GM19467 (cell line): ENCODE data around the gene KLHDC8B.
A peak's percentile ranks its signal among the peaks of the same experiment; 100 is the strongest.

Experiments used
- ATAC-seq: cut with Tn5 transposase; IDR thresholded peaks from one replicate; pipeline ENCODE4 v1.9.1; 2021; ENCODE audit warnings: mild to moderate bottlenecking, moderate library complexity; ENCODE audit not compliant: unreplicated experiment

KLHDC8B gene

DNA sequence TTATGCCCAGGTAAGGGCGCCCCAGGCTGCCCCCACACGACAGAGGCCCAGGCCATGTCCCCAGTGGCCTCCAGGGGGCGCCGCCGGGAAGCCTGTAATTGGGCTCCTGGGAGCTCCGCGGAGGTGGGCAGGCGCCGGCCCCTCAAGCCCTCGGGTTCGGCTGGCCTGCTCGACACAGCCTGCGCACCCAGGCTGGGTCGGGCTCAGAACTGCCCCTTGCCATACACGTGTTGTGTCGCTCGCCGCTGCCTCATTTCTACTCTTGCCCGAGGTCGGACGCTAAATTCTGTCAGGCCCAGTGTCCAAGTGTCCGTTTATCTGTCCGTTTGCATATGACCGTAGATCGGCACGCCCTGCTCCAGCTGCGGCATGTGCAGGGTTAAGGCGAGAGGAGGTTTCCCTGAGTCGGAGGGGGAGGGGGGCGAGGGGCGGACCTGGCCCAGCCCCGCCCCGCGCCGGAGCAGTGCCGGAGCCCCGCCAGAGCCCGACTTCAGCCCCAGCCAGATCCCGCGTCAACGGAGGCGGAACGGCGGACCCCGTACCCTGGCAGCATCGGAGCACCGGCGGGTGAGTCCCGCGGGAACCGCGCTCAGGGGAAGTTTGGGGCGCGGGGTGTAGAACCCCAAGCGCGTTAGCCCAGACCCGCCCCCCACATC is at the start of gene KLHDC8B:
KLHDC8B (plus strand) TSS at position 480 of the 656 bp plus-strand sequence. CDS start 1,172 bp downstream, outside the sequence.
- ATAC-seq = peak; percentile 44

DNA sequence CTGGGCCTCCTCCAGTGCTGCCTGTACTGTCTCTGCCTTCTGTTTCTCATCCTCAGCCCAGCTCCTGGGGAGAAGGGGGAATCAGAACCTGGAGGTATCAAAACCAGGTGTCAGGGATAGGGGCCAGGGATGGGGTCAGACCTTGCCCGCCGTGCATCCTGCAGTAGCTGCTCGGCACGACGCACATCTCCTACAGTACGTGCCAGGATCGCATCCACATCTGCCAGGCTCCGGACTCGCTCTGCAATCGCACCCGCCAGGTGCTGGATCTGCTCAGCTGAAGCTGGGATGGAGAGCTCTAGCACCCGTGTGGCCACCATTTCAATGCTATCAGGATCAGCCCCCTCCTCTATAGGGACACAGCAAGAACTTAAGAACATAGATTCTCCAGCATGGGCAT is 49.4 kb upstream of the KLHDC8B start:
- no peak for ATAC-seq

- no peak for ATAC-seq
Observed at GRCh38 chr3:49122451-49122850, 48.9 kb upstream of the KLHDC8B start.

DNA sequence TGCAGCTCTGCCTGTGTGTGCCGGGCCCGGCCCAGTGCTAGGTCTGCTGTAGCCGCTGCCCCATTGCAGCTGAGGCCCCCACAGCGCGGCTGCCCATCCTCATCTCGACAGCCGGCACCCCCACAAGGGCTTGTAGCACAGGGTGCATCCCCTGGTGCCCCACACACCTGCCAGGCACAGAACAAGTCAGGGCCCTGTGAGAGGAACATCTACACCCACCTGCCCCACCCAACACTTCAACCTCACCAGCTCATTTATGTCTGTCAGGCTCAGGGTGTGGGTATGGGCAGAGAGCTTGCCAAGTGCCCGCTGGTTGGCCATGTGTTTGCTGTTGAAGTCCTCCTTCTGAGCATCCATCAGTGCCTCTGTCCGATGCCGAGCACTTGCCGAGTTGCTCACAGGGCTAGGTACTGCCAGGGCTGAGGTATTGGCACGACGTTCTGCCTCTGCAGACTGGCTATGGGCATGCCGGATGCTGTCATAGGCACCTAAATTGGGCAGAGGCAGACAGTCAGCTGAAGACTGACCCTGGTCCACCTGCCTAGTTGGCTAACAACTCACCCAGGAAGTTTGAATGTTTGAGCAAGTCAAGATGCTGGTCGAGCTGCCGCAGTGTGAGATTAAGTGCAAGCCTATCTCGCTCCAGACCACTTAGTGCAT is 48.4 kb upstream of the KLHDC8B start:
- no peak for ATAC-seq

GRCh38 chr3:49123687-49124086 is 47.7 kb upstream of the KLHDC8B start:
- no peak for ATAC-seq

DNA sequence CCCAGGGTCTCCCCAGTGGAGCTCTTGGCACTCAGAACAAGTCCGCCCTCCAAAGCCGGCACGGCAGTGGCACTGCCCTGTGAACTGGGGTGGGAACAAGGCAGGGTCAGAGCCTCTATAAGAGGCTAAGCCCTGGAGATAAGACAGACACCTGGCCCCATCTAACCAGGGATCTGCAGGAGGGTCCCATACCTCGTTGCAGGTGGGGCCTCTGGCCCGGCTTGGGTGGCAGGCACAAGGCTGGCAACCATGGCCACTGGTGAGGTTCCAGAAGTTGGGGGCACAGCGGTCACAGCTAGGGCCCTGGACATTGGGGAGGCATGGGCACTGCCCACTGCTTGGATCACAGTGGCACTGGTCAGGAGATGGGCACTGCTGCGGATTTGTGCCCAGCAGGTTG is 47.2 kb upstream of the KLHDC8B start:
- ATAC-seq = no peak

- no peak for ATAC-seq
Observed at GRCh38 chr3:49124991-49125670, 46.3 kb upstream of the KLHDC8B start.

- no peak for ATAC-seq
Observed at GRCh38 chr3:49131040-49131439, 40.4 kb upstream of the KLHDC8B start.

DNA sequence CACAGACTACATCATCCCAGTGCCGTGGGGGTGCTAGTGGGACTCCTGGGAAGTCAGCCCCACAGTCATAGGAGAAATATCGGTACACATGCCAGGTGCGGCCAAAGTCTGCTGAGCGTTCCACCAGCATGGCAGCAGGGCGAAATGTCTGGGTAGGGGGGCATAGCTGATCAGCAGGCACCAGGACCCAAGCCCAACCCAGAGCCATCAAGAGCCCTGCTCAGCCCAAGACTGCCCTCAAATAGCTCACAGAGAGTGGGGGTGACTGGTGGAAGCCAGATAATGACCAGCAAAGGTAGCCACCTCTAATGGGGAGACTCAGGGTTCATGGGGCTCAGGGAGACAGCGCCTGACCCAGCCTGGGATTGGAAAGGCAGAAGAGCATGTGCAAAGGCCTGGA is 39.8 kb upstream of the KLHDC8B start:
- ATAC-seq = no peak

- no peak for ATAC-seq
Observed at GRCh38 chr3:49132073-49132436, 39.3 kb upstream of the KLHDC8B start.

DNA sequence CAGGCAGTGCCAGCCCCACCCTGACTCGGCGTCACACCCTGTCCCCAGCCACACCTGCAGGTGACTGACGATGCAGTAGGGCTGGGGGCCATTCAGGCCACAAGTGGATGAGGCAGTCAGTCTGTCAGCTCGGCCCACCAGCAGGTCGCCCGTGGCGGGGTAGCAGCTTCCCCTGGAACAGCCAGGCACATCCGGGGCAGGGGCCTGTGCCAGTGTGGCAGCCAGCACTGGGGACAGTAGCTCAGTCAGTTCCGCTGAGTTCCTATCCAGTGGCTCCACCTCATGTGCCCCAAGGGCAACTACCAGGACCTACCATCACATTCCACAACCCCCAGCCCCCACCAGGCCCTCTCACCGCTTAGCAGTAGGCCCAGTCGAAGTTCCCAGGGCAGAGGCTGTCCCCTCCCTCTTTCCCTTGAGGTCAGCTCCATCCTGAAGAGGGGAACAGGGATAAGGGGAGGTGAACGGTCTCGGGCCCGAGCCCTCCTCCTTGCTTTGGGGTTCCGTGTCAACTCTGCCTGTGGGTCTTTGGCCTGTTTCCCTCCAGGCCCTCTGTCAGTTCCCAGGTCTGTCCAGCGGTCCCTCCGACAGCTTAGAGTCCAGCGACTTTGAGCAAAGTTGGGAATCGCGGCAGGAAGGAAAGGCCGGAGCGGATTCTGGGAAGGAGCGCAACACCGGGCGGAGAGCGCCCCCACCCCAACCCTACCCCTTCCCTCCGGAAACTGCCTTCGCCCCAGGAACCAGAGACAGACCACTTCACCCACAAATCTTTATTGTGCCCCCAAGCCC is 38.8 kb upstream of the KLHDC8B start, which contains the start of gene LAMB2:
LAMB2 (minus strand) TSS at position 614 of the 789 bp plus-strand sequence; CDS start at position 431, 183 bp downstream.
- ATAC-seq = no peak

- ATAC-seq = no peak
Observed at GRCh38 chr3:49133226-49133951, 38.0 kb upstream of the KLHDC8B start.

DNA sequence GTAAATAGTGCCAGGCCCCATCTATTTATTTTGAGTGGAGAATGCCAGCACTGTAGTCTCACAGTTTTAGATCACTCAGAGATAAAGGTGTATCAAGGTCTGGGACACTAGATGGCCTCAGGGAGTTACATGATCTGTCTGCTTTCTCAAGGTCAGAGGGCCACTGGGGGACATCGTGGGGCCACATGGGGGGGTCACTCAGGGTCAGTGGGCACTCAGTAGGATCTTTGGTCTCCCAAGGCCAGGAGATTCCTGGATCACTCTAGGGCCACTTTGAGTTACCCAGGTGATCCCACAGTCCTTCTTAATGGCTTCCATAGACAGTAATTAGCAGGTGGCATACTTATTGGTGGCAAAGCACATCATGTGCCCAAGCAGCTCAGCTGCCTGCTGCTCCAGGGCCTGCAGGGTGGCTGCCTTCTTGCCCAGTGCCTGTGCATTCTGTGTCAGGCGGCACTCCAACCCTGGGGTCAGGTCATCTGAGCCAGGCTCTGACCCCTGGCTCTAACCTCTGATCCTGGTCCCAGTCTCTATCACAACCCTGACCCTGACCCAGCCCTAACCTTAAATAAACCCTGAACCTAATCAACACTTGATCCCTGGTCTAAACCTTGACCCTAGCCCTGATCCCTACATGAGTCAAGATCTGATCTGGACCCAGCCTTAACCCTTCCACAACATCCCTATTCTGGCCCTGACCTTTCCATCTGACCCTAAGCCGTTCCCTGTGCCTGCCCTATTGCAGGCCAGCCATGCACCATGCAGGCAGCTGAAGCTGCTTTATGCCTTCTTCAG is 36.7 kb upstream of the KLHDC8B start:
- no peak for ATAC-seq

GRCh38 chr3:49135499-49135898 is 35.9 kb upstream of the KLHDC8B start:
- ATAC-seq = no peak

DNA sequence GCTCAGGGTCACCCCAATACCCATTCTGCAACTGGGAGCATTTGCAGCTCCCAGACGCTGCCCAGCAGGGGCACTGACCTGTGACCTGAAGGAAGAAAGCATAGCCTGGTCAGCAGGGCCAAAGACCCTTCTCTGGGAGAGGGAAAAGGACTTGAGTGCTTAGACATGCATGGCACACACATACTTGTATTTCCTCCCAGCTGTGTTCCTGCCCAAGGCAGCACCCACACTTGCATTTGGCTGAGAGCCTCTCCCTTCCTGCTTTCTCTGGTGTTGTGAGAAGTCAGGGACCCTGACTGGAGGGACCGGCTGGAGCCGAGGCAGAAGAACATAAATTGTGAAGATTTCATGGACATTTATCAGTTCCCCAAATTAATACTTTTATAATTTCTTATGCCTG is 31.3 kb upstream of the KLHDC8B start:
- ATAC-seq = no peak

DNA sequence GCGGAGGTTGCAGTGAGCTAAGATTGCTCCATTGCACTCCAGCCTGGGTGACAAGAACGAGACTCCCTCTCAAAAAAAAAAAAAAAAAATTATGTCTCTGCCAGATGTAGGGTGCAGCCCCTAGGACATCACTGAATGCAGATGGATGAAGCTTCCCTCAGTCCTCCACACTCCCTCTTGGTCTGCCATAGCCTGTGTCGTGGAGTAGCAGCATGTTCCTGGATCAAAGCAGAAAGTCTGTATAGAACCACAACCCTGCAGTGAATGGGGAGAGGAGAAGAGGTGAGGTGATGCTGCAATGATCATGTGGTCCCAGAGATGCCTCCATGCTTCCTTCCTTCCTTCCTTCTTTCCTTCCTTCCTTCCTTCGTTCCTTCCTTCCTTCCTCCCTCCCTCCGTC is 23.2 kb upstream of the KLHDC8B start:
- ATAC-seq = no peak

DNA sequence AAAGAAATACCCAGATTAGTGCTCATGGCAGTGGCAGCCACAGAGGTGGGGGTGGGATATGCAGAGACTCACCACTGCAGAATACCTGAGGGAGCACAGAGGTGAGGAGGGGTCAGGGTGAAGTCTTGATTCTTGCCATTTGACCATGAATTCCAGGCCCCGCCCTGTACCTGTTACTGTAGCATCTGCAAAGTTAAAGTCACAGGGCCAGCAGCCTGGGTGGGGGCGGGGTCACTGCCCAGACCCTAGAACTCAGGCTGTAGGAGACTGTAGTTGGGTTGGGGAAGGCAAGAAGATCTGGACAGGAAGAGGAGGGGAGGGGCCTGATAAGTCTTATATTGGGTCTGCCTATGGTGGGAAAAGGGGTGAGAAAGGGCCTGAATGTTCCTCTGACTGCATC is 19.8 kb upstream of the KLHDC8B start:
- no peak for ATAC-seq

GRCh38 chr3:49153349-49153912 is 18.0 kb upstream of the KLHDC8B start:
- ATAC-seq = no peak

DNA sequence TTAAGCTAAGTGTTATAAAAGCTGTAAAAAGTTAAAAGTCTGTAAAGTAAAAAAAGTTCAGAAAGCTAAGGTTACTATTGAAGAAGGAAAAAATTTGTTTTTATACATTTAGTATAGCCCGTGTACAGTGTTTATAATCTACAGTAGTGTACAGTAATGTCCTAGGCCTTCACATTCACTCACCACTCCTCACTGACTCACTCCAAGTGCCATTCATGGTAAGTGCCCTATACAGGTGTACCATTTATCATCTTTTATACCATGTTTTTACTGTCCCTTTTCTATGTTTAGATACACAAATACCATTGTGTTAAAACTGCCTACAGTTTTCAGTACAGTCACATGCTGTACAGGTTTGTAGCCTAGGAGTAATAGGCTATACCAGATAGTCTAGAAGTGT is 14.1 kb upstream of the KLHDC8B start:
- no peak for ATAC-seq
